HUES64 (cell line): ENCODE measurements around the gene RPS6KA5.

Source experiments
- H3K27ac ChIP-seq: 2 replicates; pipeline ENCODE4 v1.7.0; 2013; ENCODE audit warnings: low read depth, low read length, inconsistent platforms
- H3K27me3 ChIP-seq: 2 replicates; pipeline ENCODE4 v1.6.1; 2013; ENCODE audit warnings: mild to moderate bottlenecking, low read length; ENCODE audit not compliant: insufficient read depth
- H3K36me3 ChIP-seq: 2 replicates; pipeline ENCODE4 v1.6.1; 2013; ENCODE audit warnings: mild to moderate bottlenecking, low read length; ENCODE audit not compliant: insufficient read depth
- H3K4me1 ChIP-seq: 2 replicates; pipeline ENCODE4 v1.6.1; 2013; ENCODE audit warnings: mild to moderate bottlenecking, low read length, moderate library complexity; ENCODE audit not compliant: insufficient read depth
- H3K4me3 ChIP-seq: 2 replicates; pipeline ENCODE4 v1.5.1; 2013; ENCODE audit warnings: mild to moderate bottlenecking, low read length, moderate library complexity
- H3K9ac ChIP-seq: 2 replicates; pipeline ENCODE4 v1.6.1; 2013; ENCODE audit warnings: mild to moderate bottlenecking, low read depth, low read length
- H3K9me3 ChIP-seq: 2 replicates; pipeline ENCODE4 v1.6.1; 2013; ENCODE audit warnings: low read depth, low read length; ENCODE audit not compliant: insufficient read depth
- WGBS: fragments of 150-250, 120-280 bp; methylation state at CpG from one replicate; pipeline ENCODE4 v1.1.7; 2013; ENCODE audit warnings: missing lambda C conversion rate; 5-methylcytosine and 5-hydroxymethylcytosine counted together

RPS6KA5 gene

DNA sequence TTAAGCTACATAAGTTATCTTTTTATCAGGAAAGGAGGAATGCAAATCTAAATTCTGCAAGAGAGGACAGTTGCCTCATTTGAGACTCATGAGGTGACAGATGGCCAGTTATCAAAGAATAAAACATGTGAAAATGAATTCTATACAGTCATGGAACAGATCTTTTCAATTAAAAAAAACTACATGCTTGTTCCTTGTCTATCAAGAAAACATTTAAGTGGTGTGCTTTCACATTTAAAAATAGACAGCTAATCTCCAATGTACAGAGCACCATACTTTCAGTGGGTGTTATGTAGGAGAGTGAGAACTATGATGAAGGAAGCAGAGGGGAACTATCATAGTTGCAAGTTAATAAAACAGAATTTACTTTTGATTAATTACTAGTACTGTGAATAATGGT is 167.5 kb downstream of the RPS6KA5 start:
- no peaks in the 10 kb centered on the region for H3K4me1 ChIP-seq
- no peak overlapping the region for H3K27ac ChIP-seq
- no peak overlapping the region for H3K4me3 ChIP-seq
- H3K27me3 ChIP-seq = no peaks in the 10 kb centered on the region
- peaks cover 2% of the 10 kb centered on the region; the same call in 1 of the 2 replicates for H3K36me3 ChIP-seq
- no peaks in the 10 kb centered on the region for H3K9me3 ChIP-seq
- no peak overlapping the region for H3K9ac ChIP-seq

DNA sequence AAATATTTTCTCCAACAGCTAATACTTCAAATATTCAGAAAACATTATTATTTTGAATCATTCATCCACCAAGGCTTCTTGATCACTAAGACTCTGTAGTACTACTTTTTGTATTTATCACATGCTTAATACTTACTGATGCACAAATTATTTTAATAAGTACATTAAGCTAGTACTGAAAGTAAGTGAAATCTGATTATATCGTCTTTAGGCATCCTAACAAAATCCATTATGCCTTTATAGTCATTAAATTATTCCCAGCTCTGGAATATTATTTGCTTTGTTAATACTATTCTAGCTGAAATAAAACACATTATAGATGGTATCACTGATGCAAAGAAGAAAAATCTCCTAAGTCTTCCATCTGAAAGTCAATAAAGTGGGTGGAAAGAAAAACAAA is 169.1 kb downstream of the RPS6KA5 start:
- Histone ChIP-seq H3K4me1 (no peaks in the 10 kb centered on the region), H3K27me3 (no peaks in the 10 kb centered on the region), H3K27ac (no peak overlapping the region), H3K9ac (no peak overlapping the region), H3K36me3 (no peaks in the 10 kb centered on the region), H3K9me3 (no peaks in the 10 kb centered on the region), H3K4me3 (no peak overlapping the region)
- WGBS = no CpG with 5 or more reads among the region's 1 CpG

DNA sequence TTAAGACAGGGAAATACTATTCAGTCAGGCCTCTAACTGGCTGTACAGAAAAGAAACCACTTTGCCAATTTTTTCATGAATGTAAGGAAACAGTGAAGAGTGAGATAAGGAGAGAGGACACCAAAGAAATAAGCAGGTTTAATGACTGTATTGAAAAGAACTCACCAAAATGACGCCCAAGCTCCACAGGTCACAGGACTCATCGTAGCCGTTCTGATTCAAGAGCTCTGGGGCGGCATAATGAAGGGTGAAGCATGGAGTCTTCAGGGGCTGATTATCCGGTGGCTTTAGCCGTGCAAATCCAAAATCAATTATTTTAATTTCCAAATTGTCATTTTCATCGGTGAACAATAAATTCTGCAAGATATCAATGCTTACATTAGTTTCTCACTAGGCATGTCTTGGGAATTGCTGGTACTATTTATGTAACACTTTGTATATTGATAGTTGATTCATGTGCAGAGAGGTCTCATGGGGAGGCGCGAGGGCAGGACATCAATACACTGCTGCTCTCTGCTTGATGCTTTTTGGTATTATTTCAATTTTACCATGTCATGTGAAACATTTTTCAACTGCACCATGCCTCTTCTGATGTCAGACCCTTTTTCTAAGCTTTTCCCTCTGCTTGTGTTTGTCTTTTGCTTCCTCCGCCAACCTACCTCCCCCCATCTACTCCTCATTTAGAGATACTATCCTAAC is 170.0 kb downstream of the RPS6KA5 start:
- no peaks in the 10 kb centered on the region for H3K27me3 ChIP-seq
- H3K36me3 ChIP-seq = no peaks in the 10 kb centered on the region
- no peaks in the 10 kb centered on the region for H3K9me3 ChIP-seq
- H3K9ac ChIP-seq = no peak overlapping the region
- no peak overlapping the region for H3K4me3 ChIP-seq
- H3K4me1 ChIP-seq = no peaks in the 10 kb centered on the region
- H3K27ac ChIP-seq = no peak overlapping the region
- 93% methylated on average over 10 of the region's 10 CpGs for WGBS

DNA sequence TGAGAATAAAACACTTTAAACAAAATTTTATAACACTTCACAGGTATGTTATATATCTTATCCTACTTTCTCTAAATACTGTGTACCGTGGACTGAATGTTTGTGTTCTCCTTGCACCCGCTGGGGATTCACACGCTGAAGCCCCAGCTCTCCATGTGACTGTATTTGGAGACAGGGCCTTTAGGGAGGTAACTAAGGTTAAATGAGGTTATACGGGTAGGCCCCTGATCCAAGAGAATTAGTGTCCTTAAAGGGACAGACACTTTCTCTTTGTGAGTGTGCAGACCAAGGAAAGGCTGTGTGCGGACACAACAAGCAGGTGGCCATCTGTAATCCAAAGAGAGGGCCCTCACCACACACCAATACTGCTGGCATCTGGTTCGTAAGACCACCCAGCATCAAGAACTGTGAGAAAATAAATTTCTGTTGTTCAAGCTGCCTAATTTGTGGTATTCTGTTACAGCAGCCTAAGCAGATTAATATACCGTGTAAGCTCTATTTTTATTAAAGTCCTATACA is 174.1 kb downstream of the RPS6KA5 start:
- H3K9ac ChIP-seq = no peak overlapping the region
- no peaks in the 10 kb centered on the region for H3K36me3 ChIP-seq
- 0 out of 2 replicates have a peak, but pooled peaks cover 3% of the 10 kb centered on the region for H3K4me1 ChIP-seq
- H3K4me3 ChIP-seq = no peak overlapping the region
- H3K27ac ChIP-seq = no peak overlapping the region
- H3K27me3 ChIP-seq = no peaks in the 10 kb centered on the region
- WGBS = 88% methylated on average over 6 of the region's 7 CpGs
- no peaks in the 10 kb centered on the region for H3K9me3 ChIP-seq

DNA sequence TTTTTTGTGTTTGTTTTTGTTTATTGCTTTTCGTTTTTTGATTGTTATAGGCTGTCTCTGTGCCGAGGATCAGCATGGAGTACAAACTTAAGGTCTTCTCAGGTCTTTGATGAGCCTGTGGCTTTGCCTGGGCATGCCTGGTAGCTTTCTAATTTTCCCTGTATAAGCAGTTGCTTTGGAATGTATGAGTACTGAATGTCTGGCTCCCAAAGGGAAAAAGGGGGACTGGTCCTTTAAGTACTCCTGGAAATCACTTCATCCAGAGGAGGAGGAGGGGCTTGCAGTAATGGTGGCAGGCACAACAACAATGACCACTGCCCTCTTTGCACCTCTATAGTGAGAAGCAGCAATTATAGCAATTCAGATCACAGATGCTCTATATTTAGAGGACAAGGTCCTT is 176.7 kb downstream of the RPS6KA5 start:
- Histone ChIP-seq H3K4me3 (no peak overlapping the region), H3K4me1 (0 out of 2 replicates have a peak, but pooled peaks cover 3% of the 10 kb centered on the region), H3K9me3 (no peaks in the 10 kb centered on the region), H3K27me3 (no peaks in the 10 kb centered on the region), H3K36me3 (no peaks in the 10 kb centered on the region), H3K9ac (no peak overlapping the region), H3K27ac (no peak overlapping the region)
- WGBS = 86% methylated on average over 2 of the region's 2 CpGs

DNA sequence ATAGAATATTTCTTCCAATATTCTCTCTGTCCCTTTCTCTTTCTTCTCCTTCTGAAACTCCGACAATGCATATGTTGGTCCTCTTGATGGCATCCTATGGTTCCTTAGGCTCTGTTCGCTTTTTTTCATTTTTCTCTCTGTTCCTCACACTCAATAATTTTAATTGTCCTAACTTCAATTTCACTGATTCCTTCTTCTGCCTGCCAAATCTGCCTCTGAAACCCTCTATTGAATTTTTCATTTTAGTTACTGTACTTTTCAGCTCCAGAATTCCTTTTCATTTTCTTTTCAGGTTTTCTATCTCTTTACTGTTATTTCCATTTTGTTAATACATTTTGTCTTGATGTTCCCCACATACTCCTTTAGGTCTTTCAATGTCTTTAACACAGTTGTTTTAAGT is 177.2 kb downstream of the RPS6KA5 start:
- WGBS = 97% methylated on average over 2 of the region's 2 CpGs
- no peaks in the 10 kb centered on the region for H3K9me3 ChIP-seq
- no peaks in the 10 kb centered on the region for H3K27me3 ChIP-seq
- H3K4me3 ChIP-seq = no peak overlapping the region
- H3K9ac ChIP-seq = no peak overlapping the region
- no peak overlapping the region for H3K27ac ChIP-seq
- H3K4me1 ChIP-seq = 0 out of 2 replicates have a peak, but pooled peaks cover 3% of the 10 kb centered on the region
- no peaks in the 10 kb centered on the region for H3K36me3 ChIP-seq

DNA sequence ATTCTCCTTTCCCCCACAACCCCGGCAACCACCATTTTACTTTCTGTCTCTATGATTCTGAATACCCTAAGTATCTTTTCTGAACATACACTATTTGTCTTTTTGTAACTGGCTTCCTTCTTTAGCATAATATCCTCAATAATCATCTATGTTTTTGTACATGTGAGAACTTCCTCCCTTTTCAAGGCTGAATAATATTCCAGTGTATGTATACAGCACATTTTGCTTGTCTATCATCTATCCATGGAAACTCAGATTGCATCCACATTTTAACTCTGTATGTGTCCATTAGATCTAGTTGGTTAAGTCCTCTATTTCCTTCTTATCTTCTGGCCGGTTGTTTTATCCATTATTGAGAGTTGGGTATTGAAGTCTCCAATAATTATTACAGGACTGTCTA is 180.2 kb downstream of the RPS6KA5 start:
- Histone ChIP-seq H3K9me3 (no peaks in the 10 kb centered on the region), H3K9ac (no peak overlapping the region), H3K27me3 (no peaks in the 10 kb centered on the region), H3K4me3 (no peak overlapping the region), H3K4me1 (0 out of 2 replicates have a peak, but pooled peaks cover 3% of the 10 kb centered on the region), H3K27ac (no peak overlapping the region), H3K36me3 (no peaks in the 10 kb centered on the region)
- 93% methylated on average over 1 of the region's 2 CpGs for WGBS

DNA sequence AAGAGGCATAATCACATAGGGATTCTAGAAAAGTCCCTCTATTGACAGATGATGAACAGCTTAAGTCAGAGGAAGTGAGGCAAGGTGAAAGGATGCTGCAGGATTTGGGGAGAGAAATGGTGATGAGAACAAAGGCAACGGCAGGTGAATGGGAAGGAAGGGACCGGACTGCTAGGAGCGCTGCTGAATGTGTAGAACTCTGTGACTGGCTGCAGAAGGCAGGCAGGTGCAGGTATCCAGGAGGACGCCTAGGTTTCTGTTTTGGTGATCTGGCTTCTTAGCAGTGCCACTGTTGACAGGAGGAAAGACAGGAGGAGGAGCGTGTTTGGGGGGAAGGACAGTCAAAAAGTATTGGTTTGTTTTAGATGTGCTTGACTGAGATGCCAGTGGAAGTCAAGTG is 185.8 kb downstream of the RPS6KA5 start:
- Histone ChIP-seq H3K9ac (0 out of 2 replicates have a peak overlapping the region, but pooled peaks have one; percentile 2), H3K36me3 (no peaks in the 10 kb centered on the region), H3K4me3 (no peak overlapping the region), H3K9me3 (no peaks in the 10 kb centered on the region), H3K4me1 (peaks cover 7% of the 10 kb centered on the region; the same call in 1 of the 2 replicates), H3K27me3 (no peaks in the 10 kb centered on the region), H3K27ac (no peak overlapping the region)
- 83% methylated on average over 5 of the region's 5 CpGs for WGBS

DNA sequence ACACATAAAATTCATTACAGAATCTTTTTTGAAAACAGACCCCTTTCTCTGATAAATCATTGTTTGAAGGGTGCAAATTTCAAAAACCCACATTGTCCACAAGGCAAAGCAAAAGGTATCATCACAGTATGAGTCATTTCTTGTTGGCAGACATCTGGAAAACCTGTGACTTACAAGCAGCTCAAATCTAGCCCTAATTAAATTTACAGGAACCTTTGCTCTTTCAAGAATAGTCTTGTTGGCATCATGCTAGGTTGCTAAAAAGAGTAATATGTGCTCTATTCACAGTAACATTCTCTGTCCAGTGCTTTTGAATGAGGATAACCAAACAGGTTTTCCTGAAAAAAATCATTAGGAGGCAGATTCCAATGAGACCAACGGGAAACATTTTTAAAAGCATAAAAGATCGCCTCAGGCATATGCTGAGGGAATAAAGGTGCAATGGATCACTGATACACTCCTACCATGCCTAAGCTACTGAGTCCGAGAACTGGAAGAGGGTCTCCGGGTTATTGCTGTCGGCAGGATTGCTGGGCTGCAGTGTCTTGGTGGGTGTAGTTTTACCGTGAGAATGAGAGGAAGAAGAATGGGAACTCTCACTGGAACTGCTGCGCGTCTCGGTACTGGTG is 188.7 kb downstream of the RPS6KA5 start:
- 91% methylated on average over 9 of the region's 9 CpGs for WGBS
- Histone ChIP-seq H3K4me1 (peaks cover 12% of the 10 kb centered on the region; the same call in 1 of the 2 replicates), H3K9ac (no peak overlapping the region), H3K36me3 (no peaks in the 10 kb centered on the region), H3K9me3 (no peaks in the 10 kb centered on the region), H3K4me3 (no peak overlapping the region), H3K27me3 (no peaks in the 10 kb centered on the region), H3K27ac (no peak overlapping the region)

DNA sequence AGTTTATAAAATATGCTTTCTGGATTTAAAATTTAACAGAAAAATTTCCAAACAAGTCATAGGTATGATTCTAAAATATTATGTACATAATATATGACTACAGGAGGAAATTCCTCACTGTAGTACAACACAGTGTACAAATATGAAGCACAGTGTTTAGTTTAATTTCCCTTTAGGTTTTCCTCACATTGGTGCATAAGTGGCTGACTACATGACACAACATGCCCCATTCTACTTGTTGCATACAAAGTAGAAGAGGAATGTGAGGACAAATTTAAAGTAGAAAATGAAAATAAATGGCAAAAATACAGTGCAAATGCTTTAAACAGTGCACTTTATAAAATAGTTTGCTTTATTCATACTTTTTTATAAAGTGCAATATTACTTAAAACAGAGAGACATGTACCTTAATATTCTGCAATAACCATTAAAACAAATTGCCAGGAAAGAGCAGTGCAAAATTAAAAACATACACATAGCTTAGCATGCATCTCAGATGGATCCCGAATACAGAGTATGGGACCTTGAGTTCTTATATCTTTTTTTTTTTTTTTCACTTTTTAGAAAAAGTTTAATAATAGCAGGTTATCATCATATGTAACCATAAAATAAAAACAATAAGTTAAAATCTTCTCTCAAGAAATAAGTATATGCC is 189.4 kb downstream of the RPS6KA5 start:
- Histone ChIP-seq H3K27me3 (no peaks in the 10 kb centered on the region), H3K4me1 (peaks cover 12% of the 10 kb centered on the region; the same call in 1 of the 2 replicates), H3K27ac (no peak overlapping the region), H3K4me3 (no peak overlapping the region), H3K9ac (no peak overlapping the region), H3K36me3 (no peaks in the 10 kb centered on the region), H3K9me3 (no peaks in the 10 kb centered on the region)
- no CpG with 5 or more reads among the region's 1 CpG for WGBS

DNA sequence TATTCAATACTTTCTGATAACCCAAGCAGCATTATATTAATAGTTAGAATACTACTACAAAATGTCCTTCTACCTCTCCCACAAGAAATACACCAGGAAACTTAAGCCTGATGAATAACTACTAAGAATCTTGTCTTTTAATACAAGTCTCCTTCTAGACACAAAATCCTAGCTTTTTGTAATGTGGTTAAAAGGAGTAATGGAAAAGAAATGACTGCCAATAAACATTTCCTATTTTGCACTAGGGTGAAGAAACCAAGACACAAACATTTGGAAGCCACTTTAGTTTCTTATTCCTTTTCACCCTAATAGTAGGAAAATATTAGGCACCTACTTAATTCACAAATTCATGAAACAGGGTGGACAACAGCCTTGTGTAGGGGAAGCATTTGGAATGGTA is 192.9 kb downstream of the RPS6KA5 start:
- Histone ChIP-seq H3K27me3 (no peaks in the 10 kb centered on the region), H3K9ac (no peak overlapping the region), H3K36me3 (no peaks in the 10 kb centered on the region), H3K4me1 (peaks cover 5% of the 10 kb centered on the region; the same call in 1 of the 2 replicates), H3K9me3 (no peaks in the 10 kb centered on the region), H3K27ac (no peak overlapping the region), H3K4me3 (no peak overlapping the region)
